Measurements from ENCODE around the gene FBXO24.

- TF ChIP-seq EZH2phosphoT487 (IDR thresholded peaks at IDR 0.05; ENCODE audit: borderline replicate concordance) (no peak), CTCF (conservative IDR thresholded peaks at IDR 0.05; ENCODE audit: low read length) (no peak)
Measured at GRCh38 chr7:100620239-100620638, 34.1 kb downstream of the FBXO24 start.

All from Loucy (cell line).